ENCODE measurements around the gene ARID4A. TPM values are rescaled to one million over a fixed set of nuclear protein-coding genes. Genes with fewer than 3 reads are reported as not detected.
A peak's percentile ranks its signal among the peaks of the same experiment; 100 is the strongest.

Gene ARID4A
- total and polyA plus RNA-seq, 9 of the 15 experiments (the other 6 are each of a cell fraction or from before 2014, with no cell fraction given): 2.4 to 11.5 (median 8.7) TPM

DNA sequence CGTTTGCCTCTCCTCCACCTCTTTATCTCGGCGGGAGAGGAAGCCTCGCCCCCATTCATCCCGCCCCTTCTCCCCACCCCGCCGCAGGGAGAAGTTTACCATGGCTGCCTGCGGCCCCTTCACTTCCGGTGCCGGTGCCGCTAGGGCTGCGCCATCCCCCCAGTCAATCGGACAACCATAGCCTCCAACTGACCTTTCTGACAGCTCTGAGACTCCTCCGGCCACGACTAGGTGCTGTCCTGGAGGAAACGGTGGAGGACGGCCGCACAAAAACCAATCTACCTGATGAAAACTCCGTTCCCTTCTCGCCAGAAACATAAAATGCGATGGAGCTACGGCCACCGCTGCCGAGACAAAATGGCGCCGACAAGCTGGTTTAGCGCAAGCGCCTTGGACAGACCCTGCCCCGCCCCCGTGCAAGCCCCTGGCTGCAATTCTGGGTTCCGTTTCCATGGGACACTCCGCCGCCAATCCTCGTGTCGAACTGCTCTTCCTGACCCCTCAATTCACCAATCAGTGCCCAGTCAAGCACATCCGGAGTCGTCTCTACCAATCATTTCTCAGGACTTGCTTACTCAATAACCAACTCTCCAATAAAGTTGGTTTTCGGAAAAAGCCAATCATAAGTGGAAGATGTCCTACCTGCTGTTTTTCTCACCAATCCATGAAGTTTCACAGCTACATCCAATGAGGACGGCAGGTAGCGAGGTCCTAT, 436 bp upstream of the ARID4A start (continued):
- TF ChIP-seq ESRRB (CRISPR knock-in tag; IDR thresholded peaks at IDR 0.05; ENCODE audit: borderline replicate concordance) (no peak), ATF7 (IDR thresholded peaks at IDR 0.05) (no peak; the same call in 1 of the 2 replicates), KLF13 (tag; IDR thresholded peaks at IDR 0.05; ENCODE audit: borderline replicate concordance, low read depth) (peak; percentile 37; the same call in 1 of the 2 replicates), HDAC6 (IDR thresholded peaks at IDR 0.05; ENCODE audit: low read depth, low read length) (no peak), POLR2AphosphoS2 (IDR thresholded peaks at IDR 0.05; ENCODE audit: low read length) (no peak), TEAD2 (tag; IDR thresholded peaks at IDR 0.05) (peak; percentile 88), FOXJ3 (CRISPR knock-in tag; IDR thresholded peaks at IDR 0.05) (no peak), BCL6 (CRISPR knock-in tag; IDR thresholded peaks at IDR 0.05) (peak; percentile 85; the same call in 1 of the 2 replicates), ERF (CRISPR knock-in tag; IDR thresholded peaks at IDR 0.05) (peak; percentile 75; the same call in 1 of the 2 replicates), HOXB6 (CRISPR knock-in tag; IDR thresholded peaks at IDR 0.05; ENCODE audit: borderline replicate concordance) (no peak), CHCHD3 (CRISPR knock-in tag; IDR thresholded peaks at IDR 0.05) (no peak), TCF7L2 (IDR thresholded peaks at IDR 0.05; ENCODE audit: low read depth, low read length) (no peak)
- TF ChIP-seq, protein P1, sequence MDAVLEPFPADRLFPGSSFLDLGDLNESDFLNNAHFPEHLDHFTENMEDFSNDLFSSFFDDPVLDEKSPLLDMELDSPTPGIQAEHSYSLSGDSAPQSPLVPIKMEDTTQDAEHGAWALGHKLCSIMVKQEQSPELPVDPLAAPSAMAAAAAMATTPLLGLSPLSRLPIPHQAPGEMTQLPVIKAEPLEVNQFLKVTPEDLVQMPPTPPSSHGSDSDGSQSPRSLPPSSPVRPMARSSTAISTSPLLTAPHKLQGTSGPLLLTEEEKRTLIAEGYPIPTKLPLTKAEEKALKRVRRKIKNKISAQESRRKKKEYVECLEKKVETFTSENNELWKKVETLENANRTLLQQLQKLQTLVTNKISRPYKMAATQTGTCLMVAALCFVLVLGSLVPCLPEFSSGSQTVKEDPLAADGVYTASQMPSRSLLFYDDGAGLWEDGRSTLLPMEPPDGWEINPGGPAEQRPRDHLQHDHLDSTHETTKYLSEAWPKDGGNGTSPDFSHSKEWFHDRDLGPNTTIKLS (IDR thresholded peaks at IDR 0.05; ENCODE audit: borderline replicate concordance, low read depth): peak; percentile 48; the same call in 1 of the 2 replicates
- TF ChIP-seq, protein P2, sequence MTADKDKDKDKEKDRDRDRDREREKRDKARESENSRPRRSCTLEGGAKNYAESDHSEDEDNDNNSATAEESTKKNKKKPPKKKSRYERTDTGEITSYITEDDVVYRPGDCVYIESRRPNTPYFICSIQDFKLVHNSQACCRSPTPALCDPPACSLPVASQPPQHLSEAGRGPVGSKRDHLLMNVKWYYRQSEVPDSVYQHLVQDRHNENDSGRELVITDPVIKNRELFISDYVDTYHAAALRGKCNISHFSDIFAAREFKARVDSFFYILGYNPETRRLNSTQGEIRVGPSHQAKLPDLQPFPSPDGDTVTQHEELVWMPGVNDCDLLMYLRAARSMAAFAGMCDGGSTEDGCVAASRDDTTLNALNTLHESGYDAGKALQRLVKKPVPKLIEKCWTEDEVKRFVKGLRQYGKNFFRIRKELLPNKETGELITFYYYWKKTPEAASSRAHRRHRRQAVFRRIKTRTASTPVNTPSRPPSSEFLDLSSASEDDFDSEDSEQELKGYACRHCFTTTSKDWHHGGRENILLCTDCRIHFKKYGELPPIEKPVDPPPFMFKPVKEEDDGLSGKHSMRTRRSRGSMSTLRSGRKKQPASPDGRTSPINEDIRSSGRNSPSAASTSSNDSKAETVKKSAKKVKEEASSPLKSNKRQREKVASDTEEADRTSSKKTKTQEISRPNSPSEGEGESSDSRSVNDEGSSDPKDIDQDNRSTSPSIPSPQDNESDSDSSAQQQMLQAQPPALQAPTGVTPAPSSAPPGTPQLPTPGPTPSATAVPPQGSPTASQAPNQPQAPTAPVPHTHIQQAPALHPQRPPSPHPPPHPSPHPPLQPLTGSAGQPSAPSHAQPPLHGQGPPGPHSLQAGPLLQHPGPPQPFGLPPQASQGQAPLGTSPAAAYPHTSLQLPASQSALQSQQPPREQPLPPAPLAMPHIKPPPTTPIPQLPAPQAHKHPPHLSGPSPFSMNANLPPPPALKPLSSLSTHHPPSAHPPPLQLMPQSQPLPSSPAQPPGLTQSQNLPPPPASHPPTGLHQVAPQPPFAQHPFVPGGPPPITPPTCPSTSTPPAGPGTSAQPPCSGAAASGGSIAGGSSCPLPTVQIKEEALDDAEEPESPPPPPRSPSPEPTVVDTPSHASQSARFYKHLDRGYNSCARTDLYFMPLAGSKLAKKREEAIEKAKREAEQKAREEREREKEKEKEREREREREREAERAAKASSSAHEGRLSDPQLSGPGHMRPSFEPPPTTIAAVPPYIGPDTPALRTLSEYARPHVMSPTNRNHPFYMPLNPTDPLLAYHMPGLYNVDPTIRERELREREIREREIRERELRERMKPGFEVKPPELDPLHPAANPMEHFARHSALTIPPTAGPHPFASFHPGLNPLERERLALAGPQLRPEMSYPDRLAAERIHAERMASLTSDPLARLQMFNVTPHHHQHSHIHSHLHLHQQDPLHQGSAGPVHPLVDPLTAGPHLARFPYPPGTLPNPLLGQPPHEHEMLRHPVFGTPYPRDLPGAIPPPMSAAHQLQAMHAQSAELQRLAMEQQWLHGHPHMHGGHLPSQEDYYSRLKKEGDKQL (CRISPR knock-in tag; IDR thresholded peaks at IDR 0.05; ENCODE audit: borderline replicate concordance): no peak
- TF ChIP-seq, protein P3, sequence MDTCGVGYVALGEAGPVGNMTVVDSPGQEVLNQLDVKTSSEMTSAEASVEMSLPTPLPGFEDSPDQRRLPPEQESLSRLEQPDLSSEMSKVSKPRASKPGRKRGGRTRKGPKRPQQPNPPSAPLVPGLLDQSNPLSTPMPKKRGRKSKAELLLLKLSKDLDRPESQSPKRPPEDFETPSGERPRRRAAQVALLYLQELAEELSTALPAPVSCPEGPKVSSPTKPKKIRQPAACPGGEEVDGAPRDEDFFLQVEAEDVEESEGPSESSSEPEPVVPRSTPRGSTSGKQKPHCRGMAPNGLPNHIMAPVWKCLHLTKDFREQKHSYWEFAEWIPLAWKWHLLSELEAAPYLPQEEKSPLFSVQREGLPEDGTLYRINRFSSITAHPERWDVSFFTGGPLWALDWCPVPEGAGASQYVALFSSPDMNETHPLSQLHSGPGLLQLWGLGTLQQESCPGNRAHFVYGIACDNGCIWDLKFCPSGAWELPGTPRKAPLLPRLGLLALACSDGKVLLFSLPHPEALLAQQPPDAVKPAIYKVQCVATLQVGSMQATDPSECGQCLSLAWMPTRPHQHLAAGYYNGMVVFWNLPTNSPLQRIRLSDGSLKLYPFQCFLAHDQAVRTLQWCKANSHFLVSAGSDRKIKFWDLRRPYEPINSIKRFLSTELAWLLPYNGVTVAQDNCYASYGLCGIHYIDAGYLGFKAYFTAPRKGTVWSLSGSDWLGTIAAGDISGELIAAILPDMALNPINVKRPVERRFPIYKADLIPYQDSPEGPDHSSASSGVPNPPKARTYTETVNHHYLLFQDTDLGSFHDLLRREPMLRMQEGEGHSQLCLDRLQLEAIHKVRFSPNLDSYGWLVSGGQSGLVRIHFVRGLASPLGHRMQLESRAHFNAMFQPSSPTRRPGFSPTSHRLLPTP (IDR thresholded peaks at IDR 0.05; ENCODE audit: borderline replicate concordance, extremely low read depth, insufficient read length): no peak
- TF ChIP-seq, protein P4, sequence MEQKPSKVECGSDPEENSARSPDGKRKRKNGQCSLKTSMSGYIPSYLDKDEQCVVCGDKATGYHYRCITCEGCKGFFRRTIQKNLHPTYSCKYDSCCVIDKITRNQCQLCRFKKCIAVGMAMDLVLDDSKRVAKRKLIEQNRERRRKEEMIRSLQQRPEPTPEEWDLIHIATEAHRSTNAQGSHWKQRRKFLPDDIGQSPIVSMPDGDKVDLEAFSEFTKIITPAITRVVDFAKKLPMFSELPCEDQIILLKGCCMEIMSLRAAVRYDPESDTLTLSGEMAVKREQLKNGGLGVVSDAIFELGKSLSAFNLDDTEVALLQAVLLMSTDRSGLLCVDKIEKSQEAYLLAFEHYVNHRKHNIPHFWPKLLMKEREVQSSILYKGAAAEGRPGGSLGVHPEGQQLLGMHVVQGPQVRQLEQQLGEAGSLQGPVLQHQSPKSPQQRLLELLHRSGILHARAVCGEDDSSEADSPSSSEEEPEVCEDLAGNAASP (IDR thresholded peaks at IDR 0.05): no peak
